ENCODE results near the gene ST3GAL3. TPM values are rescaled to one million over a fixed set of nuclear protein-coding genes. Genes with fewer than 3 reads are reported as not detected.

The ST3GAL3 gene
- total RNA-seq, 3 donors from 2014 or later: 14.0 to 23.0 (median 19.7) TPM

DNA sequence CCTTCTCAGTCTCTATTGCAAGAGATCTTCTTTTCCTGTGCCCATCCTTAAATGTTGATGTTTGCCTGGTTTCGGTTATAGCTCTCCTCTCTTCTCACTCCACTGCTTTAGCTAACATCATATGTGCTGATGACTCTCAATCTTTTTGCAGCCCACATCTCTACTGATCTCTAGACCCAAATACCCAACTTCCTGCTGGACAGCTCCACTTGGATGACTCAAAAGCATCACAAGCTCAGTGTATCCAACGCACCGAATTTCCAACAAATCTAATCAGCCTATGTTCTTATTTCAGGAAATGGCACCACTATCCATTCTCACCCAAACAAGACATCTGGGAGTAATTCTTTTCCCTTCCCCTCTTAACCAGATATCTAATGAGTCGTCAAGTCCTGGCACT, 147.1 kb downstream of the ST3GAL3 start:
- TF ChIP-seq POLR2AphosphoS5 (IDR thresholded peaks at IDR 0.05) (no peak), POLR2A (IDR thresholded peaks at IDR 0.05) (no peak)
- TF ChIP-seq, protein P1, sequence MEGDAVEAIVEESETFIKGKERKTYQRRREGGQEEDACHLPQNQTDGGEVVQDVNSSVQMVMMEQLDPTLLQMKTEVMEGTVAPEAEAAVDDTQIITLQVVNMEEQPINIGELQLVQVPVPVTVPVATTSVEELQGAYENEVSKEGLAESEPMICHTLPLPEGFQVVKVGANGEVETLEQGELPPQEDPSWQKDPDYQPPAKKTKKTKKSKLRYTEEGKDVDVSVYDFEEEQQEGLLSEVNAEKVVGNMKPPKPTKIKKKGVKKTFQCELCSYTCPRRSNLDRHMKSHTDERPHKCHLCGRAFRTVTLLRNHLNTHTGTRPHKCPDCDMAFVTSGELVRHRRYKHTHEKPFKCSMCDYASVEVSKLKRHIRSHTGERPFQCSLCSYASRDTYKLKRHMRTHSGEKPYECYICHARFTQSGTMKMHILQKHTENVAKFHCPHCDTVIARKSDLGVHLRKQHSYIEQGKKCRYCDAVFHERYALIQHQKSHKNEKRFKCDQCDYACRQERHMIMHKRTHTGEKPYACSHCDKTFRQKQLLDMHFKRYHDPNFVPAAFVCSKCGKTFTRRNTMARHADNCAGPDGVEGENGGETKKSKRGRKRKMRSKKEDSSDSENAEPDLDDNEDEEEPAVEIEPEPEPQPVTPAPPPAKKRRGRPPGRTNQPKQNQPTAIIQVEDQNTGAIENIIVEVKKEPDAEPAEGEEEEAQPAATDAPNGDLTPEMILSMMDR (IDR thresholded peaks at IDR 0.05): no peak
- peaks cover 3 to 10% of the 10 kb centered on the region in 2 donors for H3K4me1 ChIP-seq
- no peak overlapping the region for H3K27ac ChIP-seq
- intact Hi-C loops (cut with DNase I; ENCODE audit: low total_unique reads): no loop called here
- no peaks in the 10 kb centered on the region for H3K36me3 ChIP-seq
- no peaks in the 10 kb centered on the region for H3K27me3 ChIP-seq
- no peaks in the 10 kb centered on the region for H3K9me3 ChIP-seq
- DNase-seq (ENCODE audit: low spot score in 2 of 2): no peak
- no peak overlapping the region for H3K4me3 ChIP-seq

DNA sequence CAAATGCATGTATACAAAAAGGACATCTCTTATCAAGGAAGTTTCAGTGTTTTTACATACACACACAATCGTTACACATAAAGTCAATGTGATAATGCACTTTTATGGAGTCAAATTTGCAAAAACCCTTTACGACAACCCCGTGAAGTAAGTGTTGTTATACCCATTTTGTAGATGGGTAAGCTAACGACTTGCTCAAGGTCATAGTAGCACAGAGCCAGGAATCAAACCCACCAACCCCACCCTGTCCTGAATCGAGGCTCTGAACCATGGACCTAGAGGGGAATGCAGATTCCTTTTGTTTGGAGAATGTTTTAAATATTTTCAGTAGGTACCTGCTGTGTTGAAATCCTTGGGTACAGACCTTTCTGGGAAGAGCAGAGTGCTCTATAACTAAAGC, 148.9 kb downstream of the ST3GAL3 start:
- Histone ChIP-seq H3K4me1 (peaks cover 3 to 10% of the 10 kb centered on the region in 2 donors), H3K9me3 (no peaks in the 10 kb centered on the region), H3K27ac (no peak overlapping the region), H3K36me3 (no peaks in the 10 kb centered on the region), H3K4me3 (no peak overlapping the region), H3K27me3 (no peaks in the 10 kb centered on the region)
- DNase-seq (ENCODE audit: low spot score in 2 of 2): no peak
- intact Hi-C loops (cut with DNase I; ENCODE audit: low total_unique reads): loop anchor here (5.0 kb wide), 1 partner anchor 881 kb away; the partner anchor contains the start of gene KIF2C
- TF ChIP-seq, protein P1 (IDR thresholded peaks at IDR 0.05): no peak
- TF ChIP-seq POLR2A (IDR thresholded peaks at IDR 0.05) (no peak), POLR2AphosphoS5 (IDR thresholded peaks at IDR 0.05) (no peak)

DNA sequence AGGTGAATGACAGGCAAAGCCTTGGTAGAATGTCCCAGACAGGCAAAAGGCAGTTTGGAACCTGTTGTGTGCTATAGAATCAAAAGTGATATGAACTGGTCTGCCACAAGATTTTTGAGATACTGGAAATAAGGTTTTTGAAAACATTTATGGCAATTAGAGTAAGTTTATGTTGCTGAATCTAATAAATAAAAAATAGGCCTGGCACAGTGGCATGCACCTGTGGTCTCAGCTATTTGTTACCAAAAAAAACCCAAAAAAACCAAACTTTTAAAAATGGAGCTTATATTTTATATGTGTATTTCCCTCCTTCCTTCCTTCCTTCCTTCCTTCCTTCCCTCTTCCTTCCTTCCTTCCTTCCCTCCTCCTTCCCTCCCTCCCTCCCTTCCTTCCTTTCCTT, 149.8 kb downstream of the ST3GAL3 start:
- intact Hi-C loops (cut with DNase I; ENCODE audit: low total_unique reads): loop anchor here (5.0 kb wide), 1 partner anchor 880 kb away; the partner anchor contains the start of gene KIF2C
- H3K27ac ChIP-seq: no peak overlapping the region
- H3K9me3 ChIP-seq: no peaks in the 10 kb centered on the region
- H3K27me3 ChIP-seq: no peaks in the 10 kb centered on the region
- no peaks in the 10 kb centered on the region for H3K36me3 ChIP-seq
- DNase-seq (ENCODE audit: low spot score in 2 of 2): no peak
- TF ChIP-seq POLR2AphosphoS5 (IDR thresholded peaks at IDR 0.05) (no peak), POLR2A (IDR thresholded peaks at IDR 0.05) (no peak)
- TF ChIP-seq, protein P1 (IDR thresholded peaks at IDR 0.05): no peak
- H3K4me3 ChIP-seq: no peak overlapping the region
- H3K4me1 ChIP-seq: peaks cover 3 to 10% of the 10 kb centered on the region in 2 donors

DNA sequence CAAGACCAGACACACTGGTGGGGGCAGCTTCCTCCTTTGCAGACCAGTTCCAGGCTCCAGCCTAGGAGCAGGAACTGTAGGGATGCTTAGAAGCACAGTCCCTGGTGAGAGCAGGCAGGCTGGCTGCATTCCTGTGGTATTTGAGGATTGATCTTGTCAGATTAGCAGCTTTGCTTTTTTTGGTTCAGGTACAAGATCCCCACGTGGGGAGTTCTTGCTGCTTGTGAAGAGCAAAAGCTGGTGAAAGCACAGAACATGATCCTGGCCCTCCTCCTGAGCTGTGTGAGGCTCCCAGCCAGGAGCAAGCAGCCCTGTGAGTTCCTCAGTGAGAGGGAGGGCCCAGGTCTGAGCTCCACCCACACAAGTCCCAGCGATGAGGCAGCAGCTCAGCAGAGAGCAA, 151.0 kb downstream of the ST3GAL3 start:
- peak; percentile 81 to 94 for DNase-seq (ENCODE audit: low spot score in 2 of 2)
- intact Hi-C loops (cut with DNase I; ENCODE audit: low total_unique reads): loop anchor here (5.0 kb wide), 1 partner anchor 879 kb away; the partner anchor contains the start of gene KIF2C
- peak overlapping the region; percentile 68 for H3K27ac ChIP-seq

DNA sequence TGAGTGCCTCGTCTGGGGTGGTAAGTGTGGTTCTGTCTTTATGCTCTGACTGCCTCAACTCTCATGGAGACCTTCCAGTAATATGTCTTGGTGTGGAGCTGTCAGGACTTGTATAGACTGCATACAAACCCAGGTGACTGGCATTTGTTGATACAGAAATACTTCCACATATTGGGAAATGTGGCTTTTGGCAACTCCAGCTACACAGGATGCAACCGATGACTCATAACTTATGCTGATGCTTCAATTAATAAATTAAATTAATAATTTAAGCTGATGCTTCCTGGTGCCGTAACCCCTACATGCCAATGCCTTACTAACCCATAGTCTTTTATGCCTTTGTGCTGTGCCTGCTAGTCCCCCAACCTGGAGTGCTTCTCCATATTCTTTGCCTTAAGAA, 154.0 kb downstream of the ST3GAL3 start:
- no peak for TF ChIP-seq POLR2A (IDR thresholded peaks at IDR 0.05)
- TF ChIP-seq, protein P1 (IDR thresholded peaks at IDR 0.05): no peak
- TF ChIP-seq POLR2AphosphoS5 (IDR thresholded peaks at IDR 0.05): no peak
- peak in 1 of 2 donors; percentile 27 for DNase-seq (ENCODE audit: low spot score in 2 of 2)
- Histone ChIP-seq H3K4me1 (peaks cover 3 to 7% of the 10 kb centered on the region in 2 donors), H3K36me3 (no peaks in the 10 kb centered on the region), H3K27ac (peak overlapping the region in 1 of 2 donors; percentile 48), H3K9me3 (no peaks in the 10 kb centered on the region), H3K4me3 (no peak overlapping the region), H3K27me3 (no peaks in the 10 kb centered on the region)
- intact Hi-C loops (cut with DNase I; ENCODE audit: low total_unique reads): no loop called here

More for the DNA sequence above, 151.0 kb downstream of the ST3GAL3 start:
- H3K4me1 ChIP-seq: peaks cover 3 to 7% of the 10 kb centered on the region in 2 donors
- no peak overlapping the region for H3K4me3 ChIP-seq
- H3K9me3 ChIP-seq: no peaks in the 10 kb centered on the region
- TF ChIP-seq POLR2AphosphoS5 (IDR thresholded peaks at IDR 0.05): peak in 2 of 3 donors; percentile 16 to 65
- TF ChIP-seq POLR2A (IDR thresholded peaks at IDR 0.05): no peak
- H3K27me3 ChIP-seq: no peaks in the 10 kb centered on the region
- no peaks in the 10 kb centered on the region for H3K36me3 ChIP-seq

Measured in breast epithelium (tissue), 4 donors.